MCF 10A (cell line): ENCODE measurements around the gene OR10A2. TPM values are rescaled to one million over a fixed set of nuclear protein-coding genes. Genes with fewer than 3 reads are reported as not detected.

ENCODE experiments used
- BruUV-seq: library from RNA; stranded (reverse); fragments of 400-500 nt; replicated peaks from 2 replicates; lab custom pipeline; 2021; lab: Mats Ljungman, UMichigan
- CTCF ChIA-PET: fragments of 300-600 bp; sonication (Branson Sonifier 250); formaldehyde crosslinking; extraction: SDS; loops from one replicate; lab custom pipeline; 2021; ENCODE audit warnings: antibody characterized with exemption, inconsistent platforms; lab: Yijun Ruan, JAX
- POLR2A ChIA-PET: fragments of 300-600, 350-650 bp; sonication (Branson Sonifier 250); formaldehyde crosslinking; extraction: SDS; loops from one replicate; lab custom pipeline; 2020; ENCODE audit warnings: antibody characterized with exemption, inconsistent platforms; lab: Yijun Ruan, JAX
- DNase-seq: peaks from one replicate; pipeline ENCODE4 v3.0.0-alpha.2; 2018; ENCODE audit not compliant: unreplicated experiment
- H3K27ac Mint-ChIP-seq: one replicate; pipeline ENCODE4 v1.8.0; 2022; ENCODE audit warnings: mild to moderate bottlenecking, low read depth, mixed read lengths; ENCODE audit not compliant: unreplicated experiment
- H3K27me3 Mint-ChIP-seq: one replicate; pipeline ENCODE4 v1.8.0; 2022; ENCODE audit warnings: mixed read lengths; ENCODE audit not compliant: insufficient read depth, unreplicated experiment
- H3K36me3 Mint-ChIP-seq: one replicate; pipeline ENCODE4 v1.8.0; 2022; ENCODE audit warnings: mild to moderate bottlenecking, moderate library complexity, mixed read lengths; ENCODE audit not compliant: insufficient read depth, unreplicated experiment
- H3K4me1 Mint-ChIP-seq: one replicate; pipeline ENCODE4 v1.8.0; 2022; ENCODE audit warnings: mixed read lengths; ENCODE audit not compliant: insufficient read depth, unreplicated experiment
- H3K4me3 Mint-ChIP-seq: one replicate; pipeline ENCODE4 v1.8.0; 2022; ENCODE audit warnings: mild to moderate bottlenecking, moderate library complexity, mixed read lengths; ENCODE audit not compliant: unreplicated experiment
- H3K9me3 Mint-ChIP-seq: one replicate; pipeline ENCODE4 v1.8.0; 2022; ENCODE audit warnings: mixed read lengths; ENCODE audit not compliant: unreplicated experiment
- CTCF ChIP-seq: fragments of 200-600 bp; IDR thresholded peaks from one replicate; pipeline ENCODE4 v1.8.0; 2022; ENCODE audit warnings: antibody characterized with exemption, mild to moderate bottlenecking; ENCODE audit not compliant: unreplicated experiment
- intact Hi-C: fragments of 100-400 bp; cut with micrococcal nuclease; formaldehyde crosslinking; loops from 2 replicates; pipeline ENCODE4 v1.14.1; 2022
- total RNA-seq: library from RNA; stranded (reverse); gene quantifications from 2 replicates; pipeline ENCODE4 v1.2.3, GENCODE V29; 2022

The OR10A2 gene
- total RNA-seq, 1 experiment from 2014 or later: not detected

- no peaks in the 10 kb centered on the region for H3K36me3 Mint-ChIP-seq
- intact Hi-C loops: no loop called here
- H3K9me3 Mint-ChIP-seq: no peaks in the 10 kb centered on the region
- H3K27ac Mint-ChIP-seq: no peak overlapping the region
- CTCF ChIA-PET: interaction anchor here (0.6 to 4.9 kb wide), 4 partner anchors 12 to 103 kb away, joined by 3 to 45 read pairs (median 4); partner anchors contain the start of gene OR2AG1
- no TSS peak for BruUV-seq
- no peak overlapping the region for H3K4me3 Mint-ChIP-seq
- H3K27me3 Mint-ChIP-seq: no peaks in the 10 kb centered on the region
- DNase-seq: peak; percentile 10
- TF ChIP-seq CTCF: no peak
- H3K4me1 Mint-ChIP-seq: peaks cover 6% of the 10 kb centered on the region
- POLR2A ChIA-PET: interaction anchor here (0.6 kb wide), 1 partner anchor 213 kb away, joined by 3 read pairs; no protein-coding TSS in a partner anchor
These were observed 38.6 kb upstream of the OR10A2 start for GRCh38 chr11:6824136-6824823.

- BruUV-seq: no TSS peak
- no peak overlapping the region for H3K4me3 Mint-ChIP-seq
- H3K4me1 Mint-ChIP-seq: peaks cover 6% of the 10 kb centered on the region
- no peaks in the 10 kb centered on the region for H3K27me3 Mint-ChIP-seq
- no peak overlapping the region for H3K27ac Mint-ChIP-seq
- H3K9me3 Mint-ChIP-seq: no peaks in the 10 kb centered on the region
- ChIA-PET POLR2A (no interaction called here), CTCF (interaction anchor here (1.4 to 4.9 kb wide), 2 partner anchors 13 to 102 kb away, joined by 3 to 45 read pairs; no protein-coding TSS in a partner anchor)
- intact Hi-C loops: no loop called here
- DNase-seq: peak; percentile 54
- TF ChIP-seq CTCF: no peak
- H3K36me3 Mint-ChIP-seq: no peaks in the 10 kb centered on the region
These were observed 37.6 kb upstream of the OR10A2 start for GRCh38 chr11:6825231-6825744.

- ChIA-PET CTCF (interaction anchor here (1.2 kb wide), 1 partner anchor 90 kb away, joined by 3 read pairs; no protein-coding TSS in a partner anchor), POLR2A (no interaction called here)
- Mint-ChIP-seq H3K4me1 (peaks cover 6% of the 10 kb centered on the region), H3K9me3 (no peaks in the 10 kb centered on the region), H3K27me3 (no peaks in the 10 kb centered on the region), H3K36me3 (no peaks in the 10 kb centered on the region), H3K4me3 (no peak overlapping the region), H3K27ac (no peak overlapping the region)
- intact Hi-C loops: no loop called here
- BruUV-seq: no TSS peak
- no peak for DNase-seq
- TF ChIP-seq CTCF: no peak
These were observed 34.8 kb upstream of the OR10A2 start for GRCh38 chr11:6828103-6828502.

GRCh38 chr11:6833356-6833755, 29.5 kb upstream of the OR10A2 start:
- no TSS peak for BruUV-seq
- Mint-ChIP-seq H3K4me3 (no peak overlapping the region), H3K9me3 (no peaks in the 10 kb centered on the region), H3K27ac (no peak overlapping the region), H3K36me3 (no peaks in the 10 kb centered on the region), H3K4me1 (no peaks in the 10 kb centered on the region), H3K27me3 (no peaks in the 10 kb centered on the region)
- POLR2A ChIA-PET: interaction anchor here (0.7 kb wide), 1 partner anchor 47 kb away, joined by 3 read pairs; no protein-coding TSS in a partner anchor
- no peak for TF ChIP-seq CTCF
- intact Hi-C loops: no loop called here
- DNase-seq: no peak
- CTCF ChIA-PET: interaction anchor here (0.7 to 1.4 kb wide), 3 partner anchors 15 to 76 kb away, joined by 3 to 13 read pairs (median 3); no protein-coding TSS in a partner anchor
